GM18519 (cell line): ENCODE measurements around the gene BRICD5.

Source experiments
- ATAC-seq: cut with Tn5 transposase; IDR thresholded peaks from one replicate; pipeline ENCODE4 v1.9.1; 2021; ENCODE audit warnings: mild to moderate bottlenecking, moderate library complexity; ENCODE audit not compliant: unreplicated experiment, low FRiP score

BRICD5 gene

DNA sequence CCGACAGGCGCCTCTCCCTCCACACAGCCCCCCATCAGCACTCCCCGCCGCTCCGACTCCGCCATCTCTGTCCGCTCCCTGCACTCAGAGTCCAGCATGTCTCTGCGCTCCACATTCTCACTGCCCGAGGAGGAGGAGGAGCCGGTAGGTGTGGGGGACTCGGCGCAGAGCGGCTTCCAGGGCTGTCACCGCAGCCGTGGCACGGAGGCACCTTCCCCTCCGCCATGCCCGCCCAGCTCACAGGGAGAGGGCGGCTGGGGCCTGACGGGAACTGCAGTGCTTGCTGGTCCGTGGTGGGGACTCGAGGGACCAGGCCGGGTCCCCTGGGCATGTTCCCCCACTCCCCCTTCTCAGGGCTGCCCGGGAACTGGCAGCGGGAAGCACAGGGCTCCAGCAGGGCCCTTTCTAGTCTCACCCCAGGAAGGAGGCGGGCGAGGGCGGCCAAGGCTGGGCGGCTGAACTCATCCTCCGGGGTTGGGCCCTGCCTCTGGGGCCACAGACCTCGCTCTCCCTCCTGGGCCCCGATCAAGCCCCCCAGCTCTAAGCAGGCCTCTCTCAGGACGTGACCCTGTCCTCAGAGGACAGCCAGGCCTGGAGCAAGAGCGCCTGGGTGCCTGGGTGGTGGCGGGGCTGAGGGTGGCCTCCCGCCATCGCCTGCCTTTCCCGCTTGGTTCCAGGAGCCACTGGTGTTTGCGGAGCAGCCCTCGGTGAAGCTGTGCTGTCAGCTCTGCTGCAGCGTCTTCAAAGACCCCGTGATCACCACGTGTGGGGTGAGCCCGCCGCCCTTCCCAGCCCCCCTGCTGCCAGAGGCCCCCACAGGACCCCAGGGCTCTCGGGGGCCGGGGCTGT is 39.9 kb downstream of the BRICD5 start:
- no peak for ATAC-seq

- ATAC-seq, result no peak
Measured at GRCh38 chr16:2170080-2170479, 40.6 kb downstream of the BRICD5 start.

- no peak for ATAC-seq
Measured at GRCh38 chr16:2167068-2167638, 43.5 kb downstream of the BRICD5 start.

- ATAC-seq, result no peak
Measured at GRCh38 chr16:2166263-2167067, 44.2 kb downstream of the BRICD5 start.

- ATAC-seq, result no peak
Measured at GRCh38 chr16:2165861-2166260, 44.8 kb downstream of the BRICD5 start.

GRCh38 chr16:2163211-2163881 is 47.3 kb downstream of the BRICD5 start:
- no peak for ATAC-seq

DNA sequence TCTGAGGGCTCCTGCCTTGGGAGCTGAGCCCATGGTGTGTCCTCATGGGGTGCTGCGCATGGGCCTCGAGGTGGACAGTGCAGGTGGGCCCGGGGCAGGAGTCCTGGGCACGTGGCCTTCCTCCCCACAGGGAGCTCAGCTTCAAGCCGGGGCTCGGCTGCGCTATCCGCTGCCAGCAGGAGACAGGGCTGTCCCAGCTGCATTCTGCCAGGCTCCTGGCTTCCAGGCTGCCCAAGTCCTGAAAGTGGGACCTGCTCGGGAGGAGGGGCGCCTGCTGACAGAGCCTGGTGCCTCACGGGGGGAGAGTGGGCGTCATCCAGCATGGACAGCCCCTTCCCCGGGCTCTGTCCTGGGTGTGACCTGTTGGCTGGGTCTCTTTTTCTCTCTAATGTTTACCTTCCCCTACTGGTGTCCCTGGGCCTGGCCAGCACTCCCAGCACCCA is 48.0 kb downstream of the BRICD5 start:
- no peak for ATAC-seq

DNA sequence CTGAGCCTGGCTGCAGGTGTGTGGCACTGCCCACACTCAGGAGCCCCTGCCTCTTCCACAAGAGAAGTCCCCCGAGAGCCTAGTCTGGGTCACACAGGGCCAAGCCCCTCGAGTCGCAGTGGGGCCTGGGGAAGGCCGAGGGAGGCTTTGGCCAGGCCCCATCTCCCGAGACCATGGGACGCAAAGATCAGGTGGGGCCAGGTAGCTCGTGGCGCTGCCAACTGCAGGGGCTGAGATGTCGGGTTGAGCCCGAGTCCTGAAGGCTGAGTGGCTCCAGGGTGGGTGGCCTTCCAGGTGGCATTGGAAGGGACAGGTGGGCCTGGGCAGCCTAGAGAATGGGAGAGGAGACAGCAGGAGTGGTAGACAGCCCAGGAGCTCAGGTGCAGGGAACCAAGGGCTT is 48.8 kb downstream of the BRICD5 start:
- ATAC-seq, result no peak

- no peak for ATAC-seq
Measured at GRCh38 chr16:2160915-2161551, 49.6 kb downstream of the BRICD5 start.
